Keratinocyte (primary cell): ENCODE data around the gene PIGT. TPM values are rescaled to one million over a fixed set of nuclear protein-coding genes. Genes with fewer than 3 reads are reported as not detected.

ENCODE experiments used
- DNase-seq: peaks from one replicate; pipeline ENCODE4 v3.0.0-alpha.2; 2011; ENCODE audit warnings: low read depth, missing footprints, low spot score
- FAIRE-seq: peaks from 2 replicates; lab custom pipeline; 2011; peaks lifted over from hg19 to GRCh38; lab: Jason Lieb, UNC
- H2AFZ ChIP-seq: 2 replicates; pipeline ENCODE4 v1.6.0; 2012; ENCODE audit warnings: low read length, control low read depth, inconsistent platforms; ENCODE audit not compliant: control insufficient read depth
- H3K27ac ChIP-seq: 2 replicates; pipeline ENCODE4 v1.5.1; 2011; ENCODE audit warnings: low read length; ENCODE audit not compliant: control insufficient read depth, insufficient read depth
- H3K27me3 ChIP-seq: 3 replicates; pipeline ENCODE4 v1.6.0; 2011; ENCODE audit warnings: low read length; ENCODE audit not compliant: control insufficient read depth, insufficient read depth; ENCODE audit errors: extremely low read depth
- H3K36me3 ChIP-seq, 2 experiments: 2 replicates in 1 of 2; 3 replicates in 1 of 2; pipeline ENCODE4 v1.5.1; 2011; ENCODE audit warnings: low read length in 2 of 2, mild to moderate bottlenecking in 1 of 2; ENCODE audit not compliant: control insufficient read depth in 2 of 2, insufficient read depth in 2 of 2; ENCODE audit errors: extremely low read depth in 1 of 2
- H3K4me1 ChIP-seq: 3 replicates; pipeline ENCODE4 v1.5.1; 2011; ENCODE audit warnings: low read length; ENCODE audit not compliant: control insufficient read depth, insufficient read depth; ENCODE audit errors: extremely low read depth
- H3K4me2 ChIP-seq: 3 replicates; pipeline ENCODE4 v1.6.0; 2011; ENCODE audit warnings: low read depth, low read length; ENCODE audit not compliant: control insufficient read depth, insufficient read depth; ENCODE audit errors: extremely low read depth
- H3K4me3 ChIP-seq, 3 experiments: fragments of 200-600 bp in 1 of 3; sonication (generic) in 1 of 3; 2 replicates in 2 of 3; 3 replicates in 1 of 3; pipeline ENCODE4 v1.5.1; 2011 to 2016; ENCODE audit warnings: low read length in 3 of 3, mild to moderate bottlenecking in 3 of 3, control low read depth in 2 of 3, inconsistent platforms in 1 of 3, low read depth in 1 of 3, mixed read lengths in 1 of 3, mixed run types in 1 of 3, moderate library complexity in 1 of 3; ENCODE audit not compliant: control insufficient read depth in 2 of 3, insufficient read depth in 2 of 3; ENCODE audit errors: extremely low read depth in 1 of 3
- H3K79me2 ChIP-seq: 2 replicates; pipeline ENCODE4 v1.6.0; 2012; ENCODE audit warnings: low read length; ENCODE audit not compliant: control insufficient read depth, insufficient read depth
- H3K9ac ChIP-seq: 3 replicates; pipeline ENCODE4 v1.6.0; 2011; ENCODE audit warnings: low read length; ENCODE audit not compliant: control insufficient read depth, insufficient read depth; ENCODE audit errors: extremely low read depth
- H3K9me1 ChIP-seq: 3 replicates; pipeline ENCODE4 v1.6.0; 2011; ENCODE audit warnings: low read length; ENCODE audit not compliant: control insufficient read depth, insufficient read depth; ENCODE audit errors: extremely low read depth
- H3K9me3 ChIP-seq: 2 replicates; pipeline ENCODE4 v1.5.1; 2012; ENCODE audit warnings: low read depth, low read length; ENCODE audit not compliant: control insufficient read depth
- H4K20me1 ChIP-seq: 3 replicates; pipeline ENCODE4 v1.6.0; 2011; ENCODE audit warnings: low read length; ENCODE audit not compliant: control insufficient read depth, insufficient read depth; ENCODE audit errors: extremely low read depth
- EZH2 ChIP-seq: IDR thresholded peaks from one replicate; pipeline ENCODE4 v1.6.1; 2012; ENCODE audit warnings: inconsistent platforms, mild to moderate bottlenecking, low read length, moderate library complexity
- dilution Hi-C: fragments of 300-500 bp; cut with MboI; formaldehyde crosslinking; loops from one replicate; pipeline ENCODE4 v1.7.0; 2020; ENCODE audit warnings: low sequenced_read_pairs; ENCODE audit not compliant: extremely low pct_ligation_motif_present
- polyA plus RNA-seq, 5 experiments: library from polyadenylated mRNA; depleted of rRNA in 3 of 5; stranded (reverse) in 3 of 5; stranded (forward) in 1 of 5; unstranded in 1 of 5; fragments of >200 nt; gene quantifications; 1 replicate in 1 of 5; 2 replicates in 3 of 5; 3 replicates in 1 of 5; pipeline versions ENCODE4 v1.2.1 to v1.2.3, GENCODE V29; 2011 to 2012; ENCODE audit warnings: missing spikeins in 2 of 5, low read depth in 1 of 5, low replicate concordance in 1 of 5
- TF ChIP-seq, protein P1 (sequence below), 3 experiments: IDR thresholded peaks in 1 of 3; conservative IDR thresholded peaks in 1 of 3; optimal IDR thresholded peaks in 1 of 3; 2 replicates in 2 of 3; 3 replicates in 1 of 3; pipeline versions ENCODE3 to v1.5.1; 2011; ENCODE audit warnings: low read length in 3 of 3, mild to moderate bottlenecking in 3 of 3, moderate library complexity in 2 of 3, control low read depth in 1 of 3, inconsistent platforms in 1 of 3; ENCODE audit not compliant: insufficient read depth in 2 of 3; ENCODE audit errors: extremely low read depth in 1 of 3

Gene PIGT
- polyA plus RNA-seq, 1 donor (not counting 4 experiments of a cell fraction or from before 2014, with no cell fraction given) = 26.5 TPM

DNA sequence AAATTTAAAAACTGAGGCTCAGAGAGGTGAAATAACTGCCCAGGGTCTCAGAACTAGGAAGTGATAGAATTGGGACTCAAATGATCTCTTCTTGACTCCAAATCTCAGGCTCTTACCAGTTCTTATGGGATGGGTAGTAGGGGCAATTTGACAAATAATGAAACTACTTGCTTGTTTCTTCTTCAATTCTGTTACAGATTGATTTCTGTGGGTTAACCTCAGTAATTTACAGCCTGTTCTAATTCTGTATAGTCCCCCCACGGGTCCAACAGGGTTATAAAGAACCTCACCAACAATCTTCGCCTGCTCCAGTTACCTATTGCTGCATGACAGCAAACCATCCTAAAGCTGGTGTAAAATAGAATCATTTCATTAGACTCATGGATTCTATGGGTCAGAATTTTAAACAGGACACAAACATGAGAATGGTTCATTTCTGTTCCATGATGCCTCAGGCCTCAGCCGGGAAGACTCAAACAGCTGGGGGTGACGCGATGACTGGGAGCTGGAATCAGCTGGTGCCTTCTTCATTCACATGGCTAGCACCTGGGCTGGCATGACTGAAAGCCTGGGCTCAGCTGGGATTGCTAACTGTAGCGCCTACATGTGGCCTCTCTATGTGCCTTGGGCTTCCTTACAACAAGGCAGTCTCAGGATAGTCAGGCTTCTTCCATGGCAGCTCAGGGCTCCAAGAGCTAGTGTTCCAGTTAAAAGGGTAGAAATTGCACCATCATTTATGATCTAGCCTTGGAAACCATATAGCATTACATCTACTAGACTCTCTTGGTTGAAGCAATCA lies 47.0 kb downstream of the PIGT start:
- no peaks in the 10 kb centered on the region for H3K9me1 ChIP-seq
- H3K36me3 ChIP-seq = no peaks in the 10 kb centered on the region
- dilution Hi-C loops = no loop called here
- H3K27me3 ChIP-seq = peaks cover 31% of the 10 kb centered on the region
- no peak overlapping the region for H3K4me2 ChIP-seq
- no peak overlapping the region for H2AFZ ChIP-seq
- TF ChIP-seq, protein P1, sequence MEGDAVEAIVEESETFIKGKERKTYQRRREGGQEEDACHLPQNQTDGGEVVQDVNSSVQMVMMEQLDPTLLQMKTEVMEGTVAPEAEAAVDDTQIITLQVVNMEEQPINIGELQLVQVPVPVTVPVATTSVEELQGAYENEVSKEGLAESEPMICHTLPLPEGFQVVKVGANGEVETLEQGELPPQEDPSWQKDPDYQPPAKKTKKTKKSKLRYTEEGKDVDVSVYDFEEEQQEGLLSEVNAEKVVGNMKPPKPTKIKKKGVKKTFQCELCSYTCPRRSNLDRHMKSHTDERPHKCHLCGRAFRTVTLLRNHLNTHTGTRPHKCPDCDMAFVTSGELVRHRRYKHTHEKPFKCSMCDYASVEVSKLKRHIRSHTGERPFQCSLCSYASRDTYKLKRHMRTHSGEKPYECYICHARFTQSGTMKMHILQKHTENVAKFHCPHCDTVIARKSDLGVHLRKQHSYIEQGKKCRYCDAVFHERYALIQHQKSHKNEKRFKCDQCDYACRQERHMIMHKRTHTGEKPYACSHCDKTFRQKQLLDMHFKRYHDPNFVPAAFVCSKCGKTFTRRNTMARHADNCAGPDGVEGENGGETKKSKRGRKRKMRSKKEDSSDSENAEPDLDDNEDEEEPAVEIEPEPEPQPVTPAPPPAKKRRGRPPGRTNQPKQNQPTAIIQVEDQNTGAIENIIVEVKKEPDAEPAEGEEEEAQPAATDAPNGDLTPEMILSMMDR (optimal IDR thresholded peaks at IDR 0.05 in 1 of 3, IDR thresholded peaks at IDR 0.05 in 1 of 3, conservative IDR thresholded peaks at IDR 0.05 in 1 of 3; ENCODE audit: extremely low read depth in 1 of 3, insufficient read depth in 2 of 3, low read length in 3 of 3) = no peak
- TF ChIP-seq EZH2 = no peak
- no peak overlapping the region for H3K4me3 ChIP-seq
- no peaks in the 10 kb centered on the region for H4K20me1 ChIP-seq
- FAIRE-seq (no peak), DNase-seq (no peak)
- H3K9ac ChIP-seq = no peak overlapping the region
- no peak overlapping the region for H3K27ac ChIP-seq
- H3K4me1 ChIP-seq = no peaks in the 10 kb centered on the region
- H3K79me2 ChIP-seq = no peaks in the 10 kb centered on the region
- no peaks in the 10 kb centered on the region for H3K9me3 ChIP-seq

DNA sequence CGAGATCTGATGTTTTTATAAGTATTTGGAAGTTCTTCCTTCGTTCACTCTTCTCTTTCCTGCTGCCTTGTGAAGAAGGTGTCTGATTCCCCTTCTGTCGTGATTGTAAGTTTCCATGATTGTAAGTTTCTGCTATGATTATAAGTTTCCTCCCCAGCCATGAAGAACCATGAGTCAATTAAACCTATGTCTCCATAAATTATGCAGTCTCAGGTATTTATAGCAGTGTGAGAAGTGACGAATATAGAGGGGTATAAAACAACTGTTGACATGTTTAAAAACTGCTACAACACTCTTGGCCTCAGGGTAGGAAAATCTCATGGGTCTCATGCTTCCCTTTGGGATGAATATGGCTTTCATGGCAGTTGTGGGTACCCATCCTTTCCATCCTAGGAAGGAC lies 47.8 kb downstream of the PIGT start:
- TF ChIP-seq EZH2 = no peak
- TF ChIP-seq, protein P1 (optimal IDR thresholded peaks at IDR 0.05 in 1 of 3, IDR thresholded peaks at IDR 0.05 in 1 of 3, conservative IDR thresholded peaks at IDR 0.05 in 1 of 3; ENCODE audit: extremely low read depth in 1 of 3, insufficient read depth in 2 of 3, low read length in 3 of 3) = no peak
- H3K9me3 ChIP-seq = no peaks in the 10 kb centered on the region
- no peaks in the 10 kb centered on the region for H3K36me3 ChIP-seq
- H3K27ac ChIP-seq = no peak overlapping the region
- H4K20me1 ChIP-seq = no peaks in the 10 kb centered on the region
- DNase-seq = no peak
- no peak overlapping the region for H2AFZ ChIP-seq
- no peaks in the 10 kb centered on the region for H3K4me1 ChIP-seq
- no peak overlapping the region for H3K9ac ChIP-seq
- dilution Hi-C loops = no loop called here
- FAIRE-seq = no peak
- H3K27me3 ChIP-seq = peaks cover 38% of the 10 kb centered on the region
- H3K79me2 ChIP-seq = no peaks in the 10 kb centered on the region
- no peak overlapping the region for H3K4me3 ChIP-seq
- H3K4me2 ChIP-seq = no peak overlapping the region
- H3K9me1 ChIP-seq = no peaks in the 10 kb centered on the region
